SHP77 treated with DMSO at 0.1 percent for 48 hours (cell line): ENCODE measurements around the gene NAALADL2.
"Not testable (repeated sequence)": the region's sequence is repeated elsewhere in the genome, so short reads cannot be mapped to it uniquely, and the experiment has no call there.

ENCODE experiments used
- DNase-seq: peaks from one replicate; lab custom pipeline; 2025; lab: John Stamatoyannopoulos, UW

Gene NAALADL2

DNA sequence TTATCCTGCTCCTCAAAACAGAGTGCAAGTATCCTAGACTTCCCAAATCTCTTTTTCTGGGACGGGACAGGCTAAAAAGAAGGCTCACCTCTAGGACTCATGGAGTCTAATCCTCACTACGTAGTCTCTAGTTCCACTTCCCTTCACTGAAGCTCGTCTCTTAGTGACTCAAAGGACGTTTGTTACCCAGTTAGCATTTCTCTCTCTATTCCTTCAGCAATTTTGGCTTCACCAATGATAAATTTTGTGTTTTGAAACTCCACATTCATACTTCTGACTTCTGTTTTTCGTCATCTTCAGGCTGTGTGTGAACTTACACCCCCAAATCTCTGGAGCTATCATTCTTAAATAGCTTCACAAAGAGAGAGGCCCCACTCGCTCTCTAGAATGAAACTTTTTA, 627.1 kb downstream of the NAALADL2 start:
- DNase-seq: no peak

DNA sequence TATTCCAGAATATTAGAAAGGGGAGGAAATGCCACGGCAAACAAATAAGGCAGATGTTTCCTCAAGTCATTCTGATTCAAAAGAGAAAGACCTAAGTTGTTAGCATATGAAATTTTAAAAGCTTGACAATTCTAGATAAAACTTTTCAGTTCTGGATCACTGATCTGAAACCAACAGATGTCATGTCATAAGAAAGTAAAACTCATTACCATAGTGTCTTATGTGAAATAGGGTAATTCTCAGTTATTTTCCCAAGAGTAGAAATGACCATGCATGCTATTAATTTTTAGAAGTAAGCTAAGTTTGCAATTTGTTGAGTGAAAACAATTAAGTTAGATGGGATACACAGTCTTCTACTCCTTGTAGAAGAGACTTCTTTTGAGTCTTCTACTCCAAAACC, 630.3 kb downstream of the NAALADL2 start:
- no peak for DNase-seq

GRCh38 chr3:175493301-175493700, 634.2 kb downstream of the NAALADL2 start:
- DNase-seq: no peak

DNA sequence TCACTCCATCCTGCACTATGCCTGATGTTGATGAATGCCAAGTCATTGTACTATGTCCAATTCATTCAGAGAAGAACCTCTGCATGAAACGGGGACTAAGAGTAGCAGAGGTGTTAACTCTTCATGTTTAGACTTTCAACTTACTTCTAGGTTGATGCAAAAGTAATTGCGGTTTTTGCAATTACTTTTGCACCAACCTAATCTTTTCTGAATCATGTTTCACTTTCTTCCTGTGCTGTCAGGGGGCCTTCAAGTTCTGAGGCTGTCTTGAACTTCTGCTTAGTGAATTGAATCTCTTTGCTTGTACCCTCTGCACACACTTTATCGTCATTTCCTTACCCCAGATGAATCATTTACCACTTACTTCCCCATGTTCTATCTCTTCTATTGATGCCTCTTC, 636.2 kb downstream of the NAALADL2 start:
- DNase-seq: no peak

- no peak for DNase-seq
These were observed 643.0 kb downstream of the NAALADL2 start for GRCh38 chr3:175502155-175502554.

GRCh38 chr3:175511219-175511785, 652.2 kb downstream of the NAALADL2 start:
- DNase-seq: no peak

DNA sequence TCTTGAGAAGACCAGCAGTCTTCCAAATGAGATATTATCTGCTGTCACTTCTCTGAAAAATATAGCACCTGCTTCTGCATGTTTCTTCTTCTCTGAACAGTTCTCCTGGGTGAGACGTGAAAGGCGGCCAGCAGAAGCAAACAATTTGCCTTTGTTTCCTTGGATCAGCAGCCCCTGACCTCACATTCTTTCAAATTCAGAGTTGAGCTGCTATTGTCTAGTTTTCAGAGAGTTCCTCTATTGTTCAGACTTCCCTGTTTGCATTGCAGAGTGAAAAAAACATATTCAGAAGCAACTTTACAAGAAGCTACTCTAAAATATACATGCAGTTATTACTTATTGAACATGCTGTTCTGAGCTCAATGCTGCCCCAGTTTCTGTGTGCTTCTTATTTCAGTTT, 653.6 kb downstream of the NAALADL2 start:
- DNase-seq: no peak

- DNase-seq: no peak
These were observed 659.3 kb downstream of the NAALADL2 start for GRCh38 chr3:175518459-175518858.

GRCh38 chr3:175521406-175521805, 662.3 kb downstream of the NAALADL2 start:
- no peak for DNase-seq

GRCh38 chr3:175526191-175526590, 667.1 kb downstream of the NAALADL2 start:
- DNase-seq: no peak

- no peak for DNase-seq
These were observed 667.6 kb downstream of the NAALADL2 start for GRCh38 chr3:175526609-175527280.

DNA sequence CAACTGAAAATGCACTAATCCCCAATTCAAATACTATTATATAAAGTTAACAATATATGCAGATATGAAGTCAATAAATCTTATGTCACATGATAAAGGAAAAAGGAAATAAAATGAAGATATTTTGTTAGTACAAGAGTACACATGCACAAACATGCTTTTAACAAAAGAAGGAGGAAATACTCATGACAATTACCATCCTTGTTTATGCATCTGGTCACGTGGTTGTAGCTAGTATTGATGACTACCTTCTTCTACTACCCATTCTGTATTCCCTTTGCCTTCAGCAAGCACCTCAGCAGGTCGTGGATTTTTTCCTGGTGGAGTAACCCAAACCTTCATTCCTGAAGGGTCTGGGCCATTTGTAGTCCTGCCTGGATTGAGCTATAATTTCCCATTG, 669.6 kb downstream of the NAALADL2 start:
- not testable (repeated sequence) for DNase-seq

- no peak for DNase-seq
These were observed 676.2 kb downstream of the NAALADL2 start for GRCh38 chr3:175535351-175535750.

GRCh38 chr3:175546115-175546514, 687.0 kb downstream of the NAALADL2 start:
- DNase-seq: no peak

- no peak for DNase-seq
These were observed 693.8 kb downstream of the NAALADL2 start for GRCh38 chr3:175552929-175553328.

GRCh38 chr3:175554801-175555200, 695.7 kb downstream of the NAALADL2 start:
- no peak for DNase-seq

GRCh38 chr3:175558261-175558660, 699.1 kb downstream of the NAALADL2 start:
- no peak for DNase-seq

- no peak for DNase-seq
These were observed 705.2 kb downstream of the NAALADL2 start for GRCh38 chr3:175564363-175564762.

DNA sequence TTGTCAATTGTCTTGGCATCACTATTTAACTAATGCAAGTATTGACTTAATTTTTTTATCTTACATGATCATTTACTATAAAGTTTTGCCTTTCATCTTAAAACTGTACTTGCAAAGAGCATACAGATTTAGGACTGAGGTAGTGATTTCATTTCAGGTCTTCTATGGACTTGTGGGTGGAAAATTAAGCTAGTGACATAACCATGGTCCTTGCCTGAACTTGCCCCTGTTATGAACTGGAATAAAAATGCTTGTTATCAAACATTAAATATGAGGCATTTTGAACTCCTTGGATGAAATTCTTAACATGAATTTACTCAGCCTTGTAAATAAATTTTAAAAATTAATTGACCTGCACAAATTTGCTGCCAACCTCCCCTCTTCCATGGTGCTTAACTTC, 712.0 kb downstream of the NAALADL2 start:
- no peak for DNase-seq

DNA sequence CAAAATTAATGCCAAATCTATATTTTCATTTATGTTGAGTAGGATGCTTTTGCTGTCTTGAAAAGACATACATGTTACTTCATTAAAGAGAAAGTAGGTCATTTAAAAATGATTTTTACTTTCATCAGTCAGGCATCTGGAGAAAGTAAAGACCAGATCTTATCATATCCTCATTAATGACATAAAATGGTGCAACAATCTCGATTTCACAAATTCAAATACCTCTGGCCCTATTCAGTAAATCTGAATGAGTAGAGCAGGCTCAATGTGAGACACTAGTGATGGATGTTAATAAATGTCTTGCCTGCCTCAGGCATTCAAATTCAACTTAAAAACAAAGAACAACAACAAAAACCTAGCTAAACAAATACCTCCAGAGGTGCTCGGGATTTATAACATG, 714.1 kb downstream of the NAALADL2 start:
- DNase-seq: no peak

DNA sequence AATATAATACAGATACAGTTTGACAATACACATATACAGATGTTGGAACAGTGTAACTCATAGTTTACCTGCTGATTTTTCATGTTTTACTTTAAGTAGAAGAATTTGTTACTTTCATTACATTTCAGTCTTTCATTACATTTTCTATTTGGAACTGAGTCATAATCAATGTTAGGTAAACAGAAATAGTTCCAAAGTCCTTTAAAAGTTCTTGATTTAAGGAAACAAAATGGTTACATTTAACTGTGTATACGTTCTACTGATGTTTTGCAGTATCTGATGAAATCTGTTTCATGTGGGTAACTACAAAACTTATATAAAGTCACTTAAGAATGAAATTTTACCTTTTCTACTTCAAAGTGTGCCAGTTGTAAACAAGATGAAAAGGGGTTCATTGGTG, 721.2 kb downstream of the NAALADL2 start:
- DNase-seq: no peak

- DNase-seq: no peak
These were observed 726.8 kb downstream of the NAALADL2 start for GRCh38 chr3:175585898-175586297.

DNA sequence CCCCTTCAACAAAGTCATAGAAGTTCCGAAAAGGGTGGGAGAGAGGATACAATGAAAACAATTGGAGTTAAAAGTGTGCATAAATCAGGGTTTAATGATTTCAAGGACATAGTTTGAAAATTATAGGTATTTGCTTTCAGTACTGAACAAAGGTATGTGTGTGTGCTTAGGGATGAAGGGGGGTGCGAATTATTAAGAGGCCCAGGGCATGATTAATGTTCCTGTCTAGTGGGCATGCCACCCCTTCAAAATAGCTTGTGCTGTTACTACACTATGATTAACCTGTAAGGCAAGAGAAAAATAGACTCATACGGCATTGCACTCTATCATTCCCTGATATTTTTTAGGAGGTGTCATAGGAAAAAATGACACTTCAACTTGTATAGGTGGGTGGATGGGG, 731.6 kb downstream of the NAALADL2 start:
- no peak for DNase-seq

GRCh38 chr3:175591375-175591774, 732.2 kb downstream of the NAALADL2 start:
- DNase-seq: no peak
